Measurements from ENCODE around the gene MUC20. TPM values are rescaled to one million over a fixed set of nuclear protein-coding genes. Genes with fewer than 3 reads are reported as not detected.
A peak's percentile ranks its signal among the peaks of the same experiment; 100 is the strongest.

Gene MUC20
- total and polyA plus RNA-seq, 2 of the 8 experiments (the other 6 are each of a cell fraction or from before 2014, with no cell fraction given): 0.24 to 0.26 TPM

DNA sequence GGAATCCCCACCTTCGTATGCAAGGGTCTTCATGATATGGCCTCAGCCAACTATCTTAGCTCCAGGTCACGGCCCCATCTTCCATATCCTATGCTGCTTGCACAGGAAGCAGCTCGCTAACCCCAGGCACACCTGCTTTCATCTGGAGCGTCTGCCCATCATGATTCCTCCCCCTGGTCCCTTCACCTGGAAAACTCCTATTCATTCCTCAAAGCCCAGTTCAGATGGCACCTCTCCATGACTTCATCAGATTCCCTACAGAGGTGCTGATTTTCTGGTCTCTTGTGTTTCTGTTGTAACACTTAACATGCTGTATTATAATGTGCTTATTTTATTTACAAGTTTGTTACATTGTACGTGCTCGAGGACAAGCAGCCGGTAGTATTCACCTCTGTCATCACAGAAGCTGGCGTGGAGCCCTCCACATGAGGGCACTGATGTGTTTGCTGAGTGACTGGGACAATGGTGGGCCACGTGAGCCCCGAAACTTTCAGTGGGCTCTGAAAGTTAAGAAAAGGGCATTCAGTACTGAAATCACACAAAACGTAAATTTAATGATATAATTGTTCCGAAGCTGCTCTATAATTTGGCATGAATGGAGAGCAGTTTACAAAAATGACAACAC lies 16.2 kb downstream of the MUC20 start:
- Histone ChIP-seq H3K36me3 (ENCODE audit: control insufficient read depth in 2 of 4, insufficient read depth in 4 of 4, low read length in 3 of 4) (no peaks in the 10 kb centered on the region), H3K56ac (replicated peaks; ENCODE audit: insufficient read length, low read depth, low read length) (no peak overlapping the region), H3K79me1 (ENCODE audit: low read depth, low read length) (no peaks in the 10 kb centered on the region), H3K4ac (replicated peaks; ENCODE audit: insufficient read length, low read depth, low read length) (no peak overlapping the region), H3K14ac (ENCODE audit: insufficient read length) (no peak overlapping the region), H2AFZ (ENCODE audit: low read length) (no peak overlapping the region), H3K27me3 (replicated peaks in 1 of 4; ENCODE audit: control insufficient read depth in 3 of 4, extremely low read depth in 1 of 4, insufficient read depth in 3 of 4, low read length in 3 of 4) (peaks cover 0 to 3% (median 0%) of the 10 kb centered on the region in 4 experiments; a peak in 1 of 7 replicates), H4K5ac (ENCODE audit: insufficient read length, low read depth, low read length) (no peak overlapping the region), H3K4me3 (ENCODE audit: extremely low read depth in 1 of 4, insufficient read depth in 2 of 4, low read depth in 3 of 4, low read length in 4 of 4) (no peak overlapping the region), H2AK5ac (ENCODE audit: low read depth, low read length) (no peak overlapping the region), H2BK15ac (ENCODE audit: low read length) (no peak overlapping the region), H4K20me1 (replicated peaks in 1 of 2; ENCODE audit: control insufficient read depth in 1 of 2, insufficient read depth in 2 of 2, low read length in 2 of 2) (no peaks in the 10 kb centered on the region), H4K8ac (ENCODE audit: extremely low read depth, insufficient read depth, low read length) (no peak overlapping the region), H3K27ac (ENCODE audit: low read depth, low read length) (no peak overlapping the region), H2BK5ac (ENCODE audit: low read depth, low read length) (no peak overlapping the region), H3K9ac (replicated peaks in 1 of 4; ENCODE audit: extremely low read depth in 1 of 4, low read depth in 3 of 4, low read length in 3 of 4) (no peak overlapping the region), H3K79me2 (ENCODE audit: control insufficient read depth in 1 of 2, insufficient read depth in 2 of 2, low read length in 2 of 2) (no peaks in the 10 kb centered on the region), H2BK20ac (ENCODE audit: low read length) (no peak overlapping the region), H2BK12ac (ENCODE audit: low read depth, low read length) (no peak overlapping the region), H4K91ac (replicated peaks; ENCODE audit: insufficient read length, low read length) (no peak overlapping the region), H3K18ac (ENCODE audit: extremely low read depth, low read length) (no peak overlapping the region), H2BK120ac (replicated peaks; ENCODE audit: low read depth, low read length) (no peak overlapping the region), H3K23ac (ENCODE audit: insufficient read length) (no peak overlapping the region), H3K4me1 (replicated peaks in 1 of 4; ENCODE audit: control insufficient read depth in 3 of 4, insufficient read depth in 4 of 4, low read length in 3 of 4) (no peaks in the 10 kb centered on the region; a peak in 1 of 7 replicates), H3K9me3 (ENCODE audit: insufficient read depth in 2 of 2, low read depth in 1 of 2, low read length in 1 of 2) (no peaks in the 10 kb centered on the region), H3K23me2 (ENCODE audit: low read depth, low read length) (no peaks in the 10 kb centered on the region), H3K4me2 (ENCODE audit: insufficient read depth in 1 of 2, low read depth in 2 of 2, low read length in 2 of 2) (no peak overlapping the region)
- CTCF ChIA-PET (ENCODE audit: partially characterized antibody): interaction anchor here (1.0 to 5.2 kb wide), 7 partner anchors 8 to 155 kb away, joined by 3 to 21 read pairs (median 4); no protein-coding TSS in a partner anchor
- 83% methylated on average over 12 of the region's 12 CpGs; no CpG with 5 or more reads in 1 of the 2 experiments for WGBS, 2 experiments (ENCODE audit: extremely low coverage in 1 of 2, insufficient coverage in 1 of 2, insufficient read length in 1 of 2, insufficient replicate concordance in 2 of 2, low coverage in 1 of 2, low lambda C conversion rate in 2 of 2, missing lambda C conversion rate in 1 of 2)
- POLR2A ChIA-PET (ENCODE audit: partially characterized antibody): interaction anchor here (1.0 kb wide), 1 partner anchor 63 kb away, joined by 3 read pairs; no protein-coding TSS in a partner anchor
- no peak for TF ChIP-seq SRF (IDR thresholded peaks at IDR 0.05; ENCODE audit: low read depth, low read length)
- TF ChIP-seq RAD21 (IDR thresholded peaks at IDR 0.05 in 1 of 2, conservative IDR thresholded peaks at IDR 0.05 in 1 of 2; ENCODE audit: low read depth in 2 of 2, low read length in 2 of 2): peak; percentile 7 to 26; a peak in 1 of 4 replicates
- TF ChIP-seq TAF1 (IDR thresholded peaks at IDR 0.05; ENCODE audit: low read depth, low read length): no peak
- FAIRE-seq (peak; percentile 52), DNase-seq (ENCODE audit: low read depth in 1 of 2, low spot score in 2 of 2) (no peak)

Measured in H1 (cell line).